HFFc6 (cell line): ENCODE results near the gene ALK. TPM values are rescaled to one million over a fixed set of nuclear protein-coding genes. Genes with fewer than 3 reads are reported as not detected.

Experiments
- DNase-seq: peaks from one replicate; pipeline ENCODE4 v3.0.0-alpha.2; 2018
- H3K27ac Mint-ChIP-seq: 2 replicates; pipeline ENCODE4 v1.8.0; 2020; ENCODE audit warnings: mild to moderate bottlenecking, mixed read lengths
- H3K27me3 Mint-ChIP-seq: 2 replicates; pipeline ENCODE4 v1.8.0; 2021; ENCODE audit warnings: mild to moderate bottlenecking, moderate library complexity, mixed read lengths; ENCODE audit not compliant: insufficient read depth
- H3K36me3 Mint-ChIP-seq: 2 replicates; pipeline ENCODE4 v1.8.0; 2021; ENCODE audit warnings: low read depth, mixed read lengths
- H3K4me1 Mint-ChIP-seq: 2 replicates; pipeline ENCODE4 v1.8.0; 2020; ENCODE audit warnings: low read depth, mixed read lengths
- H3K4me3 Mint-ChIP-seq: 2 replicates; pipeline ENCODE4 v1.8.0; 2020; ENCODE audit warnings: mild to moderate bottlenecking, moderate library complexity, mixed read lengths
- H3K9me3 Mint-ChIP-seq: 2 replicates; pipeline ENCODE4 v1.8.0; 2020; ENCODE audit warnings: mild to moderate bottlenecking, mixed read lengths
- CTCF ChIP-seq: fragments of 200-600 bp; sonication (generic); IDR thresholded peaks from 2 replicates; pipeline ENCODE4 v1.5.0; 2021; ENCODE audit warnings: antibody characterized with exemption, mild to moderate bottlenecking
- total RNA-seq, 6 experiments: library from RNA; stranded (reverse); fragmentation: NEBNext Ultra II Directional; extraction: Animal tissue kit (Norgen Biotek cat#: 25700); gene quantifications; 2 replicates in 1 of 6; 3 replicates in 5 of 6; pipeline ENCODE4 v1.2.3, GENCODE V29; 2021

Gene ALK
- total RNA-seq, 6 experiments from 2014 or later: not detected

DNA sequence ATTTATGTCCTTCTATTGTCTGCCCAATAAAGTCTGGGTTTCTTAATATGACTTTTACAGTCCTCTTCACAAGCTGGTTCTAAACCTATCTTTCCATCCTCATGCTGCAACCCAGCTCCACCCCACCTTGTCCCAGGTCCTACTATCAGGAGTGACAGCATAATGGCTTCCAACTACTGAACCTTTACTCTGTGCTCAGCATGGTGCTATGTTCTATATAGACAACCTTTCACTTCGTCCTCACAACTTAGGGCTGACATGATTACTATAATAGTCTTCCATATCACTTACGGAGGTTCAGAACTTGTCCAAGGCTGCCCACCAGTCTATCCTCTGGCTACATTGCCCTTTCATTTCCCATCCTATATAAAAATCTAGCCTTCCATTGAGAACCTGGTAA lies 256.8 kb downstream of the ALK start:
- Mint-ChIP-seq H3K36me3 (no peaks in the 10 kb centered on the region), H3K4me1 (peaks cover 11% of the 10 kb centered on the region)

DNA sequence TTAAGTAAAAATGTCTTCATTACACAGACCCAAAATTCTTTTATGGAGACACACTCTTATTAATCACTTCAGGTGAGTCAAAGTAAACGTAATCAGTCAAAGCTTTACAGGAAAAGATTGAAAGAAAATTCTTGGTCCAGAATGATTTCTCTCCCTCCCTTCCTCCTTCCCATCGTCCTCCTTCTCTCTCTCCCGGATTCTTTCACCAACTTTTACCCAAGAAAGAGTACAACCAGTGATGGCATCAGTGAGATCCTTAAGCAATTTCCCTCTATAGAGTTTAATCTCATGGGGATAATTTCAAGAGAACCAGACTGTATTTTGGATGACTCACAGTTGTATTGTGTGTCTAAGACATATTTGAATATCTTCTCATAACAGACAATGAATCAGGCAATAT lies 258.1 kb downstream of the ALK start:
- DNase-seq: no peak

More for the DNA sequence above, 256.8 kb downstream of the ALK start:
- no peak for TF ChIP-seq CTCF
- no peak for DNase-seq
- no peaks in the 10 kb centered on the region for H3K9me3 Mint-ChIP-seq
- H3K27me3 Mint-ChIP-seq: peaks cover 2% of the 10 kb centered on the region
- H3K27ac Mint-ChIP-seq: no peak overlapping the region
- H3K4me3 Mint-ChIP-seq: no peak overlapping the region

GRCh38 chr2:29662861-29663260 lies 258.5 kb downstream of the ALK start:
- no peak for TF ChIP-seq CTCF
- H3K9me3 Mint-ChIP-seq: no peaks in the 10 kb centered on the region
- no peaks in the 10 kb centered on the region for H3K36me3 Mint-ChIP-seq
- peaks cover 4% of the 10 kb centered on the region for H3K27me3 Mint-ChIP-seq
- no peak overlapping the region for H3K27ac Mint-ChIP-seq
- DNase-seq: no peak
- H3K4me1 Mint-ChIP-seq: peaks cover 11% of the 10 kb centered on the region
- no peak overlapping the region for H3K4me3 Mint-ChIP-seq

More for the DNA sequence above, 258.1 kb downstream of the ALK start:
- Mint-ChIP-seq H3K27me3 (peaks cover 2% of the 10 kb centered on the region), H3K27ac (no peak overlapping the region), H3K36me3 (no peaks in the 10 kb centered on the region), H3K9me3 (no peaks in the 10 kb centered on the region), H3K4me3 (no peak overlapping the region), H3K4me1 (peaks cover 11% of the 10 kb centered on the region)
- no peak for TF ChIP-seq CTCF

GRCh38 chr2:29660201-29660600 lies 261.2 kb downstream of the ALK start:
- Mint-ChIP-seq H3K27me3 (peaks cover 8% of the 10 kb centered on the region), H3K9me3 (no peaks in the 10 kb centered on the region), H3K27ac (no peak overlapping the region), H3K4me3 (no peak overlapping the region), H3K36me3 (no peaks in the 10 kb centered on the region), H3K4me1 (peaks cover 11% of the 10 kb centered on the region)
- TF ChIP-seq CTCF: no peak
- no peak for DNase-seq

- peaks cover 9% of the 10 kb centered on the region for H3K27me3 Mint-ChIP-seq
- H3K9me3 Mint-ChIP-seq: no peaks in the 10 kb centered on the region
- no peak for TF ChIP-seq CTCF
- no peak overlapping the region for H3K27ac Mint-ChIP-seq
- H3K4me3 Mint-ChIP-seq: no peak overlapping the region
- no peak for DNase-seq
- peaks cover 11% of the 10 kb centered on the region for H3K4me1 Mint-ChIP-seq
- no peaks in the 10 kb centered on the region for H3K36me3 Mint-ChIP-seq
Measured at GRCh38 chr2:29659178-29659577, 262.2 kb downstream of the ALK start.

GRCh38 chr2:29657674-29658073 lies 263.7 kb downstream of the ALK start:
- TF ChIP-seq CTCF: no peak
- Mint-ChIP-seq H3K27me3 (peaks cover 10% of the 10 kb centered on the region), H3K27ac (no peak overlapping the region), H3K4me1 (peaks cover 1% of the 10 kb centered on the region), H3K9me3 (peaks cover 4% of the 10 kb centered on the region; the same call in 1 of the 2 replicates), H3K4me3 (no peak overlapping the region), H3K36me3 (no peaks in the 10 kb centered on the region)
- DNase-seq: no peak
